GM13977 (cell line): ENCODE measurements around the gene CNGB1.

Experiments used
- DNase-seq: peaks from one replicate; pipeline ENCODE4 v3.0.0; 2012; ENCODE audit warnings: low spot score
- CTCF ChIP-seq: IDR thresholded peaks from 2 replicates; pipeline ENCODE4 v1.5.1; 2012; ENCODE audit warnings: mild to moderate bottlenecking, control low read depth; ENCODE audit not compliant: insufficient read depth; ENCODE audit errors: extremely low read depth, missing control alignments
- in situ Hi-C: fragments of 300-500 bp; cut with MboI; formaldehyde crosslinking; loops from one replicate; pipeline ENCODE4 v1.12.0; 2022; ENCODE audit warnings: low sequenced_read_pairs, low pct_unique_long_range_greater_than_20kb, mixed read lengths, inconsistent platforms; ENCODE audit not compliant: unreplicated experiment

The CNGB1 gene

DNA sequence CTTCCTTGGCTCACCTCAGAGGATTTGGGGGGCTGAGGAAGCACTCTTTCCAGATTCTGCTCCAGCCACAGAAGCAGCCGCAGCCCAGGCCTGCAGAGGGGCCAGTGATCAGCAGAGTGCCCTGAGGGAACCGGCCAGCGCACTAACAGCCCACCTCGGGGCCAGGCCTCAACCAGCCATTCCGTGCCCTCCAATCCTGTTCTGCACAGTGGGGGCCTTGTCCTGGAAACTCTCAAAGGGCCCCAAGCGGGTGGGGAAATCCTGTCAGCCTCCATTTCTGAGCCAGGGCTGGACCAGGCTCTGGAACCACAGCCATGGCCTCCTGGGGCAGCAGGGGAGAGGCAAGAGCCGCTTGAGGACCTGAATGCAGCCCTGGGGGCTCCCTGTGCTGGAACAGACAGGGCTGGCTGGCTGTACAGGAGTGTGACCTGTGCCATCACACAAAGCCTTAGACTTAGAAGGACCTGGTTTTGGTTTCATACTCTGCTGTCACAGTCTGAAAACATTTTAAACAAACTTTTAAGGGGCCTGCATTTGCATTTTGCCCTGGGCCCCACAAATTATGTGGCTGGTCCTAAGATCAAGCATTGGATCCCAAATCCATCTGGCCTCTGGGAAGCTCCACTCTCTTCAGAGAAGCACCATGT lies 10.0 kb downstream of the CNGB1 start:
- no peak for TF ChIP-seq CTCF
- no peak for DNase-seq
- in situ Hi-C loops = no loop called here

DNA sequence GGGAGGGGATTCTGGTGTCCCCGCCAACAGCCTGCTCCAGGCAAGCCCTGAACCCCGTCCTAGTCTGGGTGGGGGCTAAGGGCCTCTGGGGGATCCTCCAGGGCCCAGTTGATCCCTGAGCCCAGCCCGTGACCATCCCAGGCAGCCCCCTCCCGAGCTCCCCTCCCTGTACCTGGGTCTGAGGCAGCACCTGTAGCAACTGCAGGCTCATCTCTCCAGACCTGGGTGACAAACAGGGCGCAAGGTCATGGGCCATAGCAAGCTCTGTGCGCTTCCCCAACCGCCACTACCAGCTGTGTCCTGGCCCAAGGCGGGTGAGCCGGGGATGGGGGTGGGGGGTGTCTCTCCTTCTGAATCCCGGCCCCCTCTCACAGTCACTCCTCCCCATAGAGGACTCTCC lies 10.6 kb downstream of the CNGB1 start:
- DNase-seq = no peak
- TF ChIP-seq CTCF = no peak
- in situ Hi-C loops = no loop called here

DNA sequence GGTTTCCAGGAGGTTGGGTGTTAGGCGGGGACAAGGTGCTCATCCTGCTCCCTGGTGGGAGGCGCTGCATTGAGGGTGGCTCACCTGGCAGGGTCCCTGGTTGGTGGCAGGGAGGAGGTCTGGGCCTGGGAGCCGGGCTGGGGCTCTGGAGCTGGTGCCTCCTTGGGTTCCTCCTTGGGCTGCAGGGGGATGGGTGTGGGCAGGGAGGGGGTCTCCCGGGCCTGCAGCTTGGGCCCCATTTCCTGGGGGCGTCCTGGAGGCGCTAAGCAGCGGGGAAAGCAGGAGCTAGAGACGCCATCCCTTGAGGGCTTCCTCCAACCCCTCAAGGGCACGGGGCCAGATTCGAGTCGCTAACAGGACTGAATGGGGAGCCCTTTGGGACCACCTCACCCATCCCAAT lies 11.1 kb downstream of the CNGB1 start:
- no peak for DNase-seq
- TF ChIP-seq CTCF = no peak
- in situ Hi-C loops = no loop called here

DNA sequence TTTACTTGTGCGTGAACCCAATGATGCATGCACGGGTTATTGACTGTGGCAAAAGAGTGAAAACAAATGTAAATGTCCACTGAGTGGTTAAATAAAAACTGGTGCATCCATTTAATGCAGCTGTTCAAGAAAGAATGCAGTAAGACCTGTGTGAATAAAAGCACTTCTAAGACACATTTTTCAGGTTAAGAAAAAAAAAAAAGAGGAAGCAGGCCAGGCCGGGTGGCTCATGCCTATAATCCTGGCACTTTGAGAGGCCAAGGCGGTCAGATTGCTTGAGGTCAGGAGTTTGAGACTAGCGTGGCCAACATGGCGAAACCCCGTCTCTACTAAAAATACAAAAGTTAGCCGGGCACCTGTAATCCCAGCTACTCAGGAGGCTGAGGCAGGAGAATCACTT lies 11.8 kb downstream of the CNGB1 start:
- DNase-seq = no peak

GRCh38 chr16:57958544-57958943 lies 12.4 kb downstream of the CNGB1 start:
- TF ChIP-seq CTCF = no peak
- in situ Hi-C loops = no loop called here
- no peak for DNase-seq

More for the DNA sequence above, 11.8 kb downstream of the CNGB1 start:
- TF ChIP-seq CTCF = no peak
- in situ Hi-C loops = no loop called here

GRCh38 chr16:57957673-57958392 lies 13.1 kb downstream of the CNGB1 start:
- TF ChIP-seq CTCF = no peak
- no peak for DNase-seq
- in situ Hi-C loops = no loop called here
